Epithelial cell of esophagus (primary cell): ENCODE measurements around the gene KRT33B.
"Not testable (repeated sequence)": the region's sequence is repeated elsewhere in the genome, so short reads cannot be mapped to it uniquely, and the experiment has no call there.

Experiments
- DNase-seq: peaks from one replicate; pipeline ENCODE4 v3.0.0; 2010; ENCODE audit warnings: low read depth
- H3K4me3 ChIP-seq: 2 replicates; pipeline ENCODE4 v1.5.1; 2011; ENCODE audit warnings: mild to moderate bottlenecking, low read length, control low read depth
- TF ChIP-seq, protein P1 (sequence below): IDR thresholded peaks from 2 replicates; pipeline ENCODE4 v1.5.1; 2011; ENCODE audit warnings: low read depth, mild to moderate bottlenecking, low read length, control low read depth, inconsistent platforms; ENCODE audit not compliant: insufficient read depth; ENCODE audit errors: missing control alignments

KRT33B gene

DNA sequence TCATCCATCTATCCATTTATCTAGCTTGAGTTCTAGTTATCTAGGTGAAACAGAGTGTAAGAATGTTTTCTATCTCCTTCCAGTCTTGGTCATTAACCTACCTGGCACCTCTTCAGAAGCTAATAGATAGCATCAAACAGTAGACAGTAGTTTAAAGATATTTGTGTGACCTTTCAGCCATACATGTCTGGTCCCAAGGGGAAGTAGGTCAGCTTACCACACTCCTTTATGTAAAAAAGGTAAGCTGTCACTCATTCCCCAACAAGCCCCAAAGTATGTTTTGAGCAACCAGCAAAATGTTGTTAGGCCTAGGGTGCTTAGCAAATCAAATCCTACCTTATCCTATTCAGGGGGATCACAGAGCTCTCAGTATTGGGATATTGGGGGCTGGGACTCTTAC is 3.5 kb downstream of the KRT33B start:
- H3K4me3 ChIP-seq = no peak overlapping the region
- DNase-seq = no peak
- TF ChIP-seq, protein P1, sequence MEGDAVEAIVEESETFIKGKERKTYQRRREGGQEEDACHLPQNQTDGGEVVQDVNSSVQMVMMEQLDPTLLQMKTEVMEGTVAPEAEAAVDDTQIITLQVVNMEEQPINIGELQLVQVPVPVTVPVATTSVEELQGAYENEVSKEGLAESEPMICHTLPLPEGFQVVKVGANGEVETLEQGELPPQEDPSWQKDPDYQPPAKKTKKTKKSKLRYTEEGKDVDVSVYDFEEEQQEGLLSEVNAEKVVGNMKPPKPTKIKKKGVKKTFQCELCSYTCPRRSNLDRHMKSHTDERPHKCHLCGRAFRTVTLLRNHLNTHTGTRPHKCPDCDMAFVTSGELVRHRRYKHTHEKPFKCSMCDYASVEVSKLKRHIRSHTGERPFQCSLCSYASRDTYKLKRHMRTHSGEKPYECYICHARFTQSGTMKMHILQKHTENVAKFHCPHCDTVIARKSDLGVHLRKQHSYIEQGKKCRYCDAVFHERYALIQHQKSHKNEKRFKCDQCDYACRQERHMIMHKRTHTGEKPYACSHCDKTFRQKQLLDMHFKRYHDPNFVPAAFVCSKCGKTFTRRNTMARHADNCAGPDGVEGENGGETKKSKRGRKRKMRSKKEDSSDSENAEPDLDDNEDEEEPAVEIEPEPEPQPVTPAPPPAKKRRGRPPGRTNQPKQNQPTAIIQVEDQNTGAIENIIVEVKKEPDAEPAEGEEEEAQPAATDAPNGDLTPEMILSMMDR = no peak

DNA sequence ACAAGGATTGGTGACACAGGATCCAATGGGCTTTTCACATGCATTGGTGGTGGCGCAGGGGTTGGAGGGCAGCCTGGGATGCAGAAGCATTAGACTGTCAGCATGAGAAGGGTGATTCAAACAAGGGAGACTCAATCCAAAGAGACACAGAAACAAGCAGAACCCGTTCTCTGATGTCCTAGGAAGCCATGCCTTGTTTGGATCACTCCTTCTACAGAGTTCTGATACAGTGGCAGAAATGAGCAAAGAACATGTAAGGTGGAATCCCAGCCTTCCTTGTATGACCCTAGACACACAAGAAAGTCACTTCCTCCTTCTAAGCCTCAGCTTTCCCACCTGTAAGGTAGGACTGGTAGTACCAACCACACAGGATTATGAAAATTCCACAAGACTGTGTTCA is 5.7 kb downstream of the KRT33B start:
- peak; percentile 61 for DNase-seq
- H3K4me3 ChIP-seq = no peak overlapping the region
- TF ChIP-seq, protein P1 = no peak

DNA sequence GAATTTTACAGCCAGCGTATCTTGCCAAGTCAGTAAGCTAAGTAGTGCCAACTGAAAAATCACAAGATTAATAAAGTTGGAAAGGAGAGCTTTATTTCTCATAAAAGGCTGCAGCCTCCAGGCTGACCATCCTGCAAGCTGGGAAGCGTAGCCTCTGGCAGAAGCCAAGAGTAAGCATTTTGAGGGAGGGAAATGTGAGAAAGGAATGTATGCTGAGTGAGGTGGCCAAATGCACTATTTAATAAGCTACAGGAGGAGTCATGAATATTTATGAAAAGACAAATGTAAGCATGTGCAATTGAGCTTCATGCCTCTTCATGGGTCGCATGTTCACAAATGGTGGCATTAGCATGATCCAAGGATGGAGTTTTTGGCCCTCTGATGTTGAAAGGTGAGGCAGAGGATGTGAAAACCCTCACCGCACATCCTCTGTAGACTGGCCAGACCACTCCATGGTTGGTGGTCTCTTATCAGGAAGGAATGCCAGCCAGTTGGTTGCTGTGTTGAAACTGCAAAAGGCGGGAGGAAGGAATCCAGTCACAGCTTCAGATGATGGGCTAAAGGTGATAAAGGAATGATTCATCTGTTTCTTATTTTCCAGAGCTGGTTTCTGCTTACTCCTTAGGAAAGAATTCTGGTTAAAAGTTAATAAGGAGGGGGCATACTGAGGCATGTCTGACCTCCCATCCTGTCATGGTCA is 9.2 kb downstream of the KRT33B start:
- DNase-seq = peak; percentile 79
- TF ChIP-seq, protein P1 = no peak
- no peak overlapping the region for H3K4me3 ChIP-seq

DNA sequence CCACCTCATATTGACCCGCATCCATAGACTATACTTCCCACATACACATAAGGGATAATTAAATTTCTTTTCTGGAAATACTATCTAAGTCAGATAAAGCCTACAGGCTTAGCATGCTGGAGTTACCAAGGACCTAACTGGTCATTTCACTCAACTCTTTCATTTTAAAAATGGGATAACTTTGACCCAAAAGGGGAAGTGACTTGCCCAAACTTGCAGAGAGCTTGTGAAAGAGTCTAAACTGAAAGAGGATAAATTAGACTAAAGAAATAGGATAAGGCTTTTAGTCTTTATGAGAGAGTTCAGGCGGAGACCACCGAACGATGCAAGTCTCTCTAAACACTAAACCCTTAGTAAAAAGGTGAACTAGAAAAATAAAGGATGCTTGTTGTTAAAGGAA is 15.1 kb downstream of the KRT33B start:
- no peak overlapping the region for H3K4me3 ChIP-seq
- TF ChIP-seq, protein P1 = no peak
- DNase-seq = no peak

DNA sequence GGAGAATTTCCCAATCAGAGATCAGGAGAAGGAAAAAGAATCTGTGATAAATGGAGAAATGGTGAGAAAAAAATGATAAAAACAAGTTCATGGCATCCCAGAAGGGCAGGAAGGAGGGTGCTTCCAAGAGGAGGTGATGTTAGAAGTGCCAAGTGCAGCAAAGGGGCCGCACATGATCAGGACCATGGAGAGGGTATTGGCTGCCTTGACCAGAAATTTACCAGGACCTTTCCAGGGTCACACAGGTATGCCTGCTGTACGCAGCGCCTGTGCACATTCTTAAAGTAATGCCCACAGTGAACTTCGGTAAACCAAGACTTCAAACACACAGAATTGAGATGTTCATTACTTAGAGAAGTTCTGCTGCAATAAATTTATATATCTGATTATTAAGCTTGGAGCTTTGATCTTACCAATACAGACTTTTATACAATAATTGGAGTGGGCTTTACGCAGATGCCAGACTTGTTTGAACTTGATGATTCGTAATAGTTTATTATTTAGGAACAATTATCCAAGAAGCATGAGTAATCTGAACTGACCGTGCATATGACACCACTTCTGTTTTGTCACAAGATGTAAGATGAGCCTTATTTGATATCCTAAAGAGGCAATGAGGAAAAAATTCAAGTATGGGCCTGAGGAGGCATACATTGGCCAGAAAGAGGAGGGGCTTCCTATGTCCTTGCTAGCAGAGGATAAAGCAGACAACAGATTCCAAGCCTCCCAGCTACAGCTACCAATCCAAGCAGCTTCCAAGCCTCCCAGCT is 16.8 kb downstream of the KRT33B start:
- H3K4me3 ChIP-seq = no peak overlapping the region
- TF ChIP-seq, protein P1 = no peak
- DNase-seq = peak; percentile 90

DNA sequence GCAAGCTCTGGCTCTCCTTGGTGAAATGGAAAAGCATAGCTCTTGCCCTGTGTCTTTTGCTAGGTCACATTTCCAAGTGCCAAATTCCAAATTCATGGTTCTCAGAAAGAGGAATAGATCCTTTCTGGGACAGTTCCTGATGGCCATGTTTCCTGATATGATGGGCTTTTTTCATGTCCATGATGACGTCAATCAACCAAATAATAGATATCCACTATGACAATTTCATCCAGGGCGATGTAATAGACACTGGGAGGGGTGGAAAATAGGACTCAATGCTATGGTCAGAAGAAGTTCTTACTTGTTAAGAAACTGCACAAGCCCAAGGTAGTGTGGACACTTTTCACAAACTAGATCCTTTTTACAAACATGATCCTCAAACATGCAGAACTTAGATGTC is 18.4 kb downstream of the KRT33B start:
- TF ChIP-seq, protein P1 = no peak
- no peak overlapping the region for H3K4me3 ChIP-seq
- no peak for DNase-seq

DNA sequence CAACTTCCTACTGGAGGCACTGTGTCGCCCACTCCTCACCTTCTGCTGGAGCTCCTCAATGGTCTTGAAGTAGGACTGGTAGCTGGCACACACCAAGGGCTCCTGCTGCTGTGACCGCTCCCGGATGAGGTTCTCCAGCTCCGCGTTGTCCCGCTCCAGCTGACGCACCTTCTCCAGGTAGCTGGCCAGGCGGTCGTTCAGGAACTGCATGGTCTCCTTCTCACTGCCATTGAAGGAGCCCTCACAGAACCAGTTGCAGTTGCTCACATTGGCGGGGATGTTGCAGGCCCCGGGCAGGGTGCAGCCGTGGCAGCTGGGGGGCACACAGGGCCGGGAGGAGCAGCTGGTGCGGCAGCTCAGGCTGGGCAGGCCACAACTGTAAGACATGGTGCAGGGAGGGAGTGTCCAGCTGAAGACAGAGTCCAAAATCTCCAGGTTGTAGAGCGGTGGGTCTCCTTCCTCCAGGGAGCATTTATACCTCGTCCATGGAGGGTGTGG is 19.2 kb downstream of the KRT33B start, which contains the start of gene KRT33A:
Gene KRT33A, minus strand, starts transcription at position 448 of the 498 bp plus-strand sequence. Its CDS starts 61 bp downstream, at position 387.
- DNase-seq, H3K4me3 ChIP-seq: not testable (repeated sequence)
